Pancreas (tissue), 10 donors: ENCODE measurements around the gene MLH3. TPM values are rescaled to one million over a fixed set of nuclear protein-coding genes. Genes with fewer than 3 reads are reported as not detected.
"Not testable (repeated sequence)": the region's sequence is repeated elsewhere in the genome, so short reads cannot be mapped to it uniquely, and the experiment has no call there.

ENCODE experiments used
- ATAC-seq, 4 donors: fragments of 200-7000 bp; cut with Tn5 transposase; one replicate each; pipeline versions ENCODE4 v1.8.0 to v1.9.1; 2020; ENCODE audit warnings: mild to moderate bottlenecking in 4 of 4, moderate library complexity in 4 of 4
- DNase-seq, 6 donors: peaks; one replicate each; pipeline ENCODE4 v3.0.0-alpha.2; 2020
- FAIRE-seq: peaks from 2 replicates; lab custom pipeline; 2012; peaks lifted over from hg19 to GRCh38; lab: Jason Lieb, UNC
- H3K27ac ChIP-seq, 4 donors: fragments of 200-600 bp; sonication (generic); 1 replicate in 3 of 4; 2 replicates in 1 of 4; pipeline versions ENCODE4 v1.5.0 to v1.8.0; 2020
- H3K27me3 ChIP-seq, 4 donors: fragments of 200-600 bp; one replicate each; pipeline ENCODE4 v1.8.0; 2021
- H3K36me3 ChIP-seq, 3 donors: fragments of 200-600 bp; sonication (generic) in 1 of 3; one replicate each; pipeline versions ENCODE4 v1.5.0 to v1.8.0; 2020 to 2021
- H3K4me1 ChIP-seq, 3 donors: fragments of 200-600 bp; one replicate each; pipeline ENCODE4 v1.8.0; 2021
- H3K4me3 ChIP-seq, 4 donors: fragments of 200-600 bp; sonication (generic) in 2 of 4; one replicate each; pipeline versions ENCODE4 v1.5.0 to v1.8.0; 2020 to 2021
- H3K9me3 ChIP-seq, 4 donors: fragments of 200-600 bp; one replicate each; pipeline ENCODE4 v1.8.0; 2021
- CTCF ChIP-seq, 4 donors: fragments of 200-600 bp; sonication (generic) in 3 of 4; IDR thresholded peaks; one replicate each; pipeline versions ENCODE4 v1.5.0 to v1.8.0; 2021; ENCODE audit warnings: antibody characterized with exemption in 4 of 4
- WGBS, 2 donors: extraction: QIAGEN DNeasy Blood & Tissue Kit; methylation state at CpG; one replicate each; pipeline ENCODE4 v1.1.7; 2013; 5-methylcytosine and 5-hydroxymethylcytosine counted together
- intact Hi-C, 3 donors: fragments of 100-400 bp; cut with DNase I; formaldehyde crosslinking; loops; one replicate each; pipeline versions ENCODE4 v1.11.1 to v1.14.2; 2022
- polyA plus RNA-seq, 2 donors: library from polyadenylated mRNA; stranded (reverse); fragments of 200-250 nt; gene quantifications; one replicate each; pipeline ENCODE4 v1.2.3, GENCODE V29; 2013
- total RNA-seq, 6 donors: library from RNA; stranded (reverse); fragmentation: NEBNext Ultra II Directional in 4 of 6; extraction: Animal tissue kit (Norgen Biotek cat#: 25700) in 4 of 6; gene quantifications; one replicate each; pipeline versions ENCODE4 v1.2.1 to v1.2.4, GENCODE V29; 2021 to 2023
- donor health status: healthy with polysubstance abuse.
- donor health status: DM: no; HTN: no; CAD: no; lungs with moderate emphysema.
- donor health status: DM: no; HTN: no; CAD: no.
- donor health status: control.
- donor health status: control.
- donor health status: Bipolar disorder and iron deficiency.
- donor health status: DM: yes; HTN: yes; CAD: no.
- donor health status: DM: no; HTN: no; CAD: no.
- donor health status: DM: no; HTN: no; CAD: no.
- donor health status: DM: yes; HTN: yes; CAD: no.

Gene MLH3
- total and polyA plus RNA-seq, 8 donors, result 9.4 to 23.5 (median 13.6) TPM

- H3K4me1 ChIP-seq, result peaks cover 0 to 17% (median 9%) of the 10 kb centered on the region in 3 donors
- no peak for TF ChIP-seq CTCF (IDR thresholded peaks at IDR 0.05)
- H3K4me3 ChIP-seq, result peak overlapping the region; percentile 85 to 94 (median 87)
- H3K27ac ChIP-seq, result peak overlapping the region in 1 of 4 donors; percentile 83
- FAIRE-seq, result no peak
- H3K27me3 ChIP-seq, result no peaks in the 10 kb centered on the region
- WGBS, 2 donors, result 6 to 7% methylated on average over 18 of the region's 18 CpGs
- DNase-seq, result no peak
- intact Hi-C loops, result no loop called here
- H3K36me3 ChIP-seq, result peaks cover 0 to 7% (median 6%) of the 10 kb centered on the region in 3 donors
- H3K9me3 ChIP-seq, result no peaks in the 10 kb centered on the region
- ATAC-seq, result peak in 2 of 4 donors; percentile 0 to 1
These were observed 47.8 kb downstream of the MLH3 start for GRCh38 chr14:75003250-75004027.

GRCh38 chr14:75002392-75003249 lies 48.6 kb downstream of the MLH3 start, which contains the start of gene EIF2B2:
EIF2B2 (plus strand) TSS chr14:75002921; CDS start chr14:75002991, 70 bp downstream.
- intact Hi-C loops, result no loop called here
- peaks cover 0 to 7% (median 6%) of the 10 kb centered on the region in 3 donors for H3K36me3 ChIP-seq
- DNase-seq, result peak; percentile 95 to 98 (median 97)
- no peak for TF ChIP-seq CTCF (IDR thresholded peaks at IDR 0.05)
- peaks cover 0 to 17% (median 9%) of the 10 kb centered on the region in 3 donors for H3K4me1 ChIP-seq
- peak within 1 kb of the TSS; percentile 52 to 83 (median 78) for H3K27ac ChIP-seq
- H3K4me3 ChIP-seq, result peak within 1 kb of the TSS; percentile 85 to 94 (median 87)
- peak; percentile 47 for FAIRE-seq
- no peaks in the 10 kb centered on the region for H3K9me3 ChIP-seq
- H3K27me3 ChIP-seq, result no peaks in the 10 kb centered on the region
- peak; percentile 99 to 100 (median 100) for ATAC-seq
- 1% methylated on average over 64 to 66 of the region's 66 CpGs for WGBS, 2 donors

- H3K27ac ChIP-seq, result peak overlapping the region; percentile 52 to 83 (median 78)
- FAIRE-seq (no peak), DNase-seq (no peak), ATAC-seq (no peak)
- no peaks in the 10 kb centered on the region for H3K9me3 ChIP-seq
- intact Hi-C loops, result no loop called here
- no peak for TF ChIP-seq CTCF (IDR thresholded peaks at IDR 0.05)
- peaks cover 0 to 17% (median 9%) of the 10 kb centered on the region in 3 donors for H3K4me1 ChIP-seq
- peaks cover 0 to 7% (median 6%) of the 10 kb centered on the region in 3 donors for H3K36me3 ChIP-seq
- no peaks in the 10 kb centered on the region for H3K27me3 ChIP-seq
- WGBS, 2 donors, result 94% methylated on average over 1 of the region's 1 CpG
- H3K4me3 ChIP-seq, result peak overlapping the region; percentile 85 to 94 (median 87)
These were observed 49.4 kb downstream of the MLH3 start for GRCh38 chr14:75001899-75002298.

- Histone ChIP-seq H3K27me3 (no peaks in the 10 kb centered on the region), H3K36me3 (peaks cover 0 to under 1% (median 0%) of the 10 kb centered on the region in 3 donors), H3K27ac (no peak overlapping the region), H3K9me3 (no peaks in the 10 kb centered on the region), H3K4me3 (no peak overlapping the region), H3K4me1 (peaks cover 0 to 17% (median 9%) of the 10 kb centered on the region in 3 donors)
- TF ChIP-seq CTCF (IDR thresholded peaks at IDR 0.05), result no peak
- ATAC-seq (no peak), FAIRE-seq (no peak), DNase-seq (no peak)
- 90 to 92% methylated on average over 2 of the region's 2 CpGs for WGBS, 2 donors
- intact Hi-C loops, result no loop called here
These were observed 50.0 kb downstream of the MLH3 start for GRCh38 chr14:75001261-75001660.

- H3K27ac ChIP-seq, H3K4me1 ChIP-seq, FAIRE-seq, H3K4me3 ChIP-seq, DNase-seq, ATAC-seq, intact Hi-C loops, H3K36me3 ChIP-seq, H3K9me3 ChIP-seq, H3K27me3 ChIP-seq: not testable (repeated sequence)
- 92 to 98% methylated on average over 5 to 7 of the region's 7 CpGs for WGBS, 2 donors
These were observed 55.5 kb downstream of the MLH3 start for GRCh38 chr14:74995781-74996180.

GRCh38 chr14:74994182-74994581 lies 57.1 kb downstream of the MLH3 start:
- WGBS, 2 donors, result 92% methylated on average over 16 to 28 of the region's 28 CpGs
- H3K27me3 ChIP-seq, H3K36me3 ChIP-seq, H3K4me1 ChIP-seq, H3K4me3 ChIP-seq, FAIRE-seq, DNase-seq, H3K9me3 ChIP-seq, ATAC-seq, H3K27ac ChIP-seq, intact Hi-C loops: not testable (repeated sequence)
